ENCODE measurements around the gene CCM2L.

GRCh38 chr20:31962761-31963160 lies 47.5 kb upstream of the CCM2L start:
- no peak for TF ChIP-seq CTCF (IDR thresholded peaks at IDR 0.05)
- TF ChIP-seq POLR2A (IDR thresholded peaks at IDR 0.05), result no peak

All from lower leg skin (tissue), 3 donors.